IMR-90 (cell line): ENCODE data around the gene TCF19. TPM values are rescaled to one million over a fixed set of nuclear protein-coding genes. Genes with fewer than 3 reads are reported as not detected.

ENCODE experiments used
- ATAC-seq: fragments of 200-7000 bp; cut with Tn5 transposase; 2 replicates; pipeline ENCODE4 v1.9.1; 2020; ENCODE audit warnings: low read depth, mild to moderate bottlenecking, moderate library complexity
- BruUV-seq: library from RNA; stranded (reverse); fragments of 400-500 nt; replicated peaks from 2 replicates; lab custom pipeline; 2021; lab: Mats Ljungman, UMichigan
- CTCF ChIA-PET: fragments of 300-600 bp; formaldehyde crosslinking; extraction: SDS; loops from one replicate; lab custom pipeline; 2021; ENCODE audit warnings: antibody characterized with exemption; lab: Yijun Ruan, JAX
- POLR2A ChIA-PET: fragments of 300-600 bp; sonication (Branson Sonifier 250); formaldehyde crosslinking; loops from one replicate; lab custom pipeline; 2022; ENCODE audit warnings: antibody characterized with exemption; ENCODE audit not compliant: unreplicated experiment; lab: Charles Lee
- DNase-seq: peaks from one replicate; pipeline ENCODE4 v3.0.0; 2013
- H2AFZ ChIP-seq: replicated peaks from 2 replicates; pipeline ENCODE3; 2013; ENCODE audit warnings: low read length, mild to moderate bottlenecking; ENCODE audit not compliant: poor library complexity
- H2AK5ac ChIP-seq: 2 replicates; pipeline ENCODE4 v1.6.1; 2013; ENCODE audit warnings: low read depth, low read length, inconsistent platforms
- H2AK9ac ChIP-seq: replicated peaks from 2 replicates; pipeline ENCODE3; 2013; ENCODE audit warnings: mild to moderate bottlenecking, low read depth, low read length, moderate library complexity; ENCODE audit not compliant: poor library complexity
- H2BK120ac ChIP-seq: 2 replicates; pipeline ENCODE4 v1.6.1; 2013; ENCODE audit warnings: low read depth, low read length, inconsistent platforms
- H2BK15ac ChIP-seq: 3 replicates; pipeline ENCODE4 v1.6.1; 2013; ENCODE audit warnings: low read depth, low read length, inconsistent platforms
- H2BK20ac ChIP-seq: 2 replicates; pipeline ENCODE4 v1.6.1; 2013; ENCODE audit warnings: low read depth, mild to moderate bottlenecking, inconsistent platforms, low read length, moderate library complexity
- H2BK5ac ChIP-seq: 2 replicates; pipeline ENCODE4 v1.6.1; 2013; ENCODE audit warnings: mild to moderate bottlenecking, low read depth, low read length, inconsistent platforms; ENCODE audit not compliant: poor library complexity, severe bottlenecking
- H3K14ac ChIP-seq: replicated peaks from 2 replicates; pipeline ENCODE4 v1.6.1; 2013; ENCODE audit warnings: low read depth, low read length, inconsistent platforms
- H3K18ac ChIP-seq: 2 replicates; pipeline ENCODE4 v1.6.1; 2013; ENCODE audit warnings: low read depth, low read length, control low read depth
- H3K23ac ChIP-seq: 2 replicates; pipeline ENCODE4 v1.6.1; 2013; ENCODE audit warnings: low read depth, low read length, inconsistent platforms
- H3K27ac ChIP-seq: 2 replicates; pipeline ENCODE4 v1.5.1; 2013; ENCODE audit warnings: mild to moderate bottlenecking, control low read depth, low read length; ENCODE audit not compliant: insufficient read depth
- H3K27me3 ChIP-seq: 2 replicates; pipeline ENCODE4 v1.6.1; 2013; ENCODE audit warnings: low read length; ENCODE audit not compliant: control insufficient read depth, insufficient read depth
- H3K36me3 ChIP-seq: 2 replicates; pipeline ENCODE4 v1.6.1; 2013; ENCODE audit warnings: low read length, mixed read lengths; ENCODE audit not compliant: control insufficient read depth, insufficient read depth
- H3K4ac ChIP-seq: 2 replicates; pipeline ENCODE4 v1.6.1; 2013; ENCODE audit warnings: low read depth, low read length, inconsistent platforms
- H3K4me1 ChIP-seq: 2 replicates; pipeline ENCODE4 v1.6.1; 2013; ENCODE audit warnings: low read length, mixed read lengths; ENCODE audit not compliant: control insufficient read depth, insufficient read depth
- H3K4me2 ChIP-seq: 2 replicates; pipeline ENCODE4 v1.6.1; 2013; ENCODE audit warnings: low read depth, mild to moderate bottlenecking, control low read depth, low read length, moderate library complexity
- H3K4me3 ChIP-seq: 2 replicates; pipeline ENCODE4 v1.5.1; 2013; ENCODE audit warnings: low read depth, mild to moderate bottlenecking, control low read depth, low read length, moderate library complexity; ENCODE audit not compliant: insufficient read depth
- H3K56ac ChIP-seq: 2 replicates; pipeline ENCODE4 v1.6.1; 2013; ENCODE audit warnings: low read length, inconsistent platforms; ENCODE audit not compliant: insufficient read depth; ENCODE audit errors: extremely low read depth
- H3K79me1 ChIP-seq, 2 experiments: 2 replicates each; pipeline ENCODE4 v1.6.1; 2013; ENCODE audit warnings: low read length in 2 of 2, inconsistent platforms in 1 of 2, low read depth in 1 of 2
- H3K9ac ChIP-seq: 2 replicates; pipeline ENCODE4 v1.6.1; 2013; ENCODE audit warnings: low read depth, low read length, control low read depth
- H3K9me1 ChIP-seq: 2 replicates; pipeline ENCODE4 v1.6.1; 2013; ENCODE audit warnings: low read length, inconsistent platforms; ENCODE audit not compliant: insufficient read depth
- H3K9me3 ChIP-seq: 2 replicates; pipeline ENCODE4 v1.6.1; 2013; ENCODE audit warnings: low read length; ENCODE audit not compliant: control insufficient read depth, insufficient read depth
- H4K20me1 ChIP-seq: 2 replicates; pipeline ENCODE4 v1.6.1; 2013; ENCODE audit warnings: low read length, inconsistent platforms; ENCODE audit not compliant: insufficient read depth
- H4K5ac ChIP-seq: 2 replicates; pipeline ENCODE4 v1.6.1; 2013; ENCODE audit warnings: mild to moderate bottlenecking, low read depth, low read length, control low read depth
- H4K8ac ChIP-seq, 2 experiments: 2 replicates each; pipeline ENCODE4 v1.6.1; 2013; ENCODE audit warnings: low read depth in 2 of 2, low read length in 2 of 2, control low read depth in 1 of 2, inconsistent platforms in 1 of 2
- H4K91ac ChIP-seq: 2 replicates; pipeline ENCODE4 v1.6.1; 2013; ENCODE audit warnings: low read depth, low read length, inconsistent platforms; ENCODE audit not compliant: insufficient read depth
- CHD1 ChIP-seq: IDR thresholded peaks from 2 replicates; pipeline ENCODE4 v1.6.1; 2012; ENCODE audit warnings: low read depth, low read length, improper control_type of control experiment
- MXI1 ChIP-seq: IDR thresholded peaks from 2 replicates; pipeline ENCODE4 v1.6.1; 2012; ENCODE audit warnings: low read depth, mild to moderate bottlenecking, low read length, moderate library complexity, borderline replicate concordance
- NFE2L2 ChIP-seq: fragments of 150-350 bp; IDR thresholded peaks from 2 replicates; pipeline ENCODE4 v1.6.1; 2016; ENCODE audit warnings: low read depth, mild to moderate bottlenecking, low read length
- WGBS, 2 experiments: methylation state at CpG; one replicate each; pipeline versions ENCODE4 v1.1.5 to v1.1.7; 2013; ENCODE audit warnings: missing lambda C conversion rate in 2 of 2; ENCODE audit not compliant: insufficient read length in 1 of 2; ENCODE audit errors: extremely low coverage in 2 of 2; 5-methylcytosine and 5-hydroxymethylcytosine counted together
- dilution Hi-C: fragments of 300-500 bp; cut with HindIII; formaldehyde crosslinking; loops from one replicate; pipeline ENCODE4 v1.14.3; 2018; ENCODE audit warnings: low sequenced_read_pairs; ENCODE audit not compliant: unreplicated experiment
- in situ Hi-C: fragments of 300-500 bp; cut with MboI; formaldehyde crosslinking; loops from 3 replicates; pipeline ENCODE4 v1.14.3; 2019; ENCODE audit warnings: low sequenced_read_pairs, inconsistent platforms, mixed read lengths
- intact Hi-C: fragments of 100-400 bp; cut with micrococcal nuclease; formaldehyde crosslinking; loops from 2 replicates; pipeline ENCODE4 v1.10.0; 2022
- polyA plus RNA-seq, 3 experiments: library from polyadenylated mRNA; depleted of rRNA; stranded (reverse); fragments of >200 nt; gene quantifications; 2 replicates each; pipeline ENCODE4 v1.2.3, GENCODE V29; 2012; ENCODE audit warnings: low replicate concordance in 1 of 3
- total RNA-seq: library from RNA; depleted of rRNA; stranded (reverse); fragments of >200 nt; gene quantifications from 2 replicates; pipeline ENCODE4 v1.2.3, GENCODE V29; 2012

The TCF19 gene
- total and polyA plus RNA-seq, 2 of the 4 experiments (the other 2 are of a cell fraction): 13.1 to 14.2 TPM

DNA sequence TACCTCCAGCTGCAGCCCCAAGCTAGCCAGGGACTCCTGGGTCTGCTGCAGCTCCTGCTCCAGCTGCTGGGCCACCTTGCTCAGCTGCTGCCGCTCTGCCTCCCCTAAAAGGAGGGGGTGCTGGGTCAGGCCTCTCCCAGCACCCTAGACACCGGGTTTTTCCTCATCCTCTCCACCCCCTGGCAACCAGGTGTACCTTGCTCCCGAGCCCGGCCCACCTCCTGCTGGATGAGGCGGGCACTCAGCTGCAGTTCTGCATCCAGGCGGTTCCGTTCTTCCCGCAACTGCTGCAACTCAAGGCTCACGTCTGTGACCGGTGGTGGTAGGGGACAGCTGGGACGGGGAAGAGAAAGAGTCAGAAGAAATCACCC, 13.4 kb upstream of the TCF19 start:
- Histone ChIP-seq H3K36me3 (peaks cover 24% of the 10 kb centered on the region), H3K27ac (no peak overlapping the region), H3K4me1 (peaks cover 8% of the 10 kb centered on the region), H3K4me2 (no peak overlapping the region), H3K9me1 (peaks cover 8% of the 10 kb centered on the region), H4K20me1 (no peaks in the 10 kb centered on the region), H3K4ac (no peak overlapping the region), H2AK9ac (no peak overlapping the region), H4K8ac (no peak overlapping the region), H3K9ac (no peak overlapping the region), H4K5ac (no peak overlapping the region), H3K9me3 (no peaks in the 10 kb centered on the region), H3K23ac (no peak overlapping the region), H2BK5ac (no peak overlapping the region), H3K18ac (no peak overlapping the region), H2BK15ac (no peak overlapping the region), H3K56ac (no peak overlapping the region), H3K4me3 (no peak overlapping the region), H2AK5ac (no peak overlapping the region), H3K79me1 (no peaks in the 10 kb centered on the region), H2BK20ac (no peak overlapping the region), H4K91ac (no peak overlapping the region), H3K27me3 (no peaks in the 10 kb centered on the region), H3K14ac (no peak overlapping the region), H2AFZ (no peak overlapping the region), H2BK120ac (no peak overlapping the region)
- intact Hi-C loops: no loop called here
- TF ChIP-seq MXI1 (no peak), NFE2L2 (no peak), CHD1 (no peak)
- ChIA-PET CTCF (interaction anchor here (0.6 kb wide), 1 partner anchor 27 kb away, joined by 5 read pairs; no protein-coding TSS in a partner anchor), POLR2A (no interaction called here)
- DNase-seq (no peak), ATAC-seq (no peak)
- in situ Hi-C loops: no loop called here
- 80% methylated on average over 1 of the region's 11 CpGs; no CpG with 5 or more reads in 1 of the 2 experiments for WGBS, 2 experiments
- no TSS peak for BruUV-seq
- dilution Hi-C loops: no loop called here
